ENCODE data around the gene NTHL1. TPM values are rescaled to one million over a fixed set of nuclear protein-coding genes. Genes with fewer than 3 reads are reported as not detected.

The NTHL1 gene
- total RNA-seq, 4 donors from 2014 or later, result 3.5 to 13.6 (median 6.4) TPM

DNA sequence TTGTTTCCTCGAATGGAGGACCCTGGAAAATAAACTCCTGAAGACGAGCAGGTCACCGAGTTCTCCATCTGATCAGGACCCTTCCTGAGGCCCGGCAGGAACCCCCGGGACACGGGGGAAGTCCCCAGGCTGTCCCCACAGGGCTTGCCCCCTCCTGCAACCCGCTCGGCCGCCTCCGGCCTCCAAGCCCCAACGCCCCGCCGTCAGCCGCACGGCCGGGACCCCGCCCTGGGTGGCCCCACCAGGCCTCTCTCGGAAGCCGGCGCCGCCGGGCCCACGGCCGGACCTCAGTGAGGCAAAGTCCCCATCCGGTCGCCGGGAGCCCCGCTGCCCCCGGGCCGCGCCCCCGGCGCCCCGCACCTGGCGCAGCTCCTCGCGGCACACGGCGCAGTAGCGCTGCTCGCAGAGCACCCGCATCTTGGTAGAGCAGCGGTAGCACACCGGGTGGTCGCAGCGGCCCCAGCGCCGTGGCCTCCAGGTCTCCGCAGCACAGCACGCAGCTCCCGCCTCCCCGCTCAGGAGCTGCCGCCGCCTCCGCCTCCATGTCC lies 38.4 kb downstream of the NTHL1 start:
- Histone ChIP-seq H3K9me3 (no peaks in the 10 kb centered on the region), H3K27me3 (no peaks in the 10 kb centered on the region), H3K36me3 (no peaks in the 10 kb centered on the region), H3K4me3 (peak overlapping the region; percentile 63 to 89 (median 77)), H3K27ac (peak overlapping the region; percentile 76 to 99 (median 95)), H3K4me1 (peaks cover 44 to 54% of the 10 kb centered on the region in 2 donors)
- DNase-seq (no peak), ATAC-seq (peak; percentile 33 to 35)
- intact Hi-C loops (cut with DNase I; ENCODE audit: low total_unique reads), result loop anchor here (1.0 to 10.0 kb wide), 3 partner anchors 38 to 526 kb away; partner anchors contain the start of genes CEMP1, PDPK1 and RNPS1
- no peak for TF ChIP-seq POLR2A (IDR thresholded peaks at IDR 0.05)
- TF ChIP-seq, protein P1, sequence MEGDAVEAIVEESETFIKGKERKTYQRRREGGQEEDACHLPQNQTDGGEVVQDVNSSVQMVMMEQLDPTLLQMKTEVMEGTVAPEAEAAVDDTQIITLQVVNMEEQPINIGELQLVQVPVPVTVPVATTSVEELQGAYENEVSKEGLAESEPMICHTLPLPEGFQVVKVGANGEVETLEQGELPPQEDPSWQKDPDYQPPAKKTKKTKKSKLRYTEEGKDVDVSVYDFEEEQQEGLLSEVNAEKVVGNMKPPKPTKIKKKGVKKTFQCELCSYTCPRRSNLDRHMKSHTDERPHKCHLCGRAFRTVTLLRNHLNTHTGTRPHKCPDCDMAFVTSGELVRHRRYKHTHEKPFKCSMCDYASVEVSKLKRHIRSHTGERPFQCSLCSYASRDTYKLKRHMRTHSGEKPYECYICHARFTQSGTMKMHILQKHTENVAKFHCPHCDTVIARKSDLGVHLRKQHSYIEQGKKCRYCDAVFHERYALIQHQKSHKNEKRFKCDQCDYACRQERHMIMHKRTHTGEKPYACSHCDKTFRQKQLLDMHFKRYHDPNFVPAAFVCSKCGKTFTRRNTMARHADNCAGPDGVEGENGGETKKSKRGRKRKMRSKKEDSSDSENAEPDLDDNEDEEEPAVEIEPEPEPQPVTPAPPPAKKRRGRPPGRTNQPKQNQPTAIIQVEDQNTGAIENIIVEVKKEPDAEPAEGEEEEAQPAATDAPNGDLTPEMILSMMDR (IDR thresholded peaks at IDR 0.05 in 4 of 5, conservative IDR thresholded peaks at IDR 0.05 in 1 of 5), result no peak
- in situ Hi-C loops (cut with MboI; ENCODE audit: low sequenced_read_pairs in 4 of 4), result no loop called here

- in situ Hi-C loops (cut with MboI; ENCODE audit: low sequenced_read_pairs in 4 of 4) (no loop called here), intact Hi-C loops (cut with DNase I; ENCODE audit: low total_unique reads) (loop anchor here (1.0 to 10.0 kb wide), 3 partner anchors 37 to 526 kb away; partner anchors contain the start of genes CEMP1, PDPK1 and RNPS1)
- peaks cover 50 to 58% of the 10 kb centered on the region in 2 donors for H3K4me1 ChIP-seq
- H3K27me3 ChIP-seq, result no peaks in the 10 kb centered on the region
- DNase-seq (peak in 1 of 2 donors; percentile 41), ATAC-seq (no peak)
- H3K36me3 ChIP-seq, result no peaks in the 10 kb centered on the region
- no peaks in the 10 kb centered on the region for H3K9me3 ChIP-seq
- TF ChIP-seq, protein P1 (IDR thresholded peaks at IDR 0.05 in 4 of 5, conservative IDR thresholded peaks at IDR 0.05 in 1 of 5), result no peak
- peak in 1 of 2 donors; percentile 34 for TF ChIP-seq POLR2A (IDR thresholded peaks at IDR 0.05)
- H3K4me3 ChIP-seq, result peak overlapping the region; percentile 63 to 89 (median 77)
- peak overlapping the region; percentile 76 to 99 (median 95) for H3K27ac ChIP-seq
Measured at GRCh38 chr16:2008631-2009163, 38.9 kb downstream of the NTHL1 start.

- TF ChIP-seq, protein P1 (IDR thresholded peaks at IDR 0.05 in 4 of 5, conservative IDR thresholded peaks at IDR 0.05 in 1 of 5), result no peak
- no peak for TF ChIP-seq POLR2A (IDR thresholded peaks at IDR 0.05)
- in situ Hi-C loops (cut with MboI; ENCODE audit: low sequenced_read_pairs in 4 of 4) (no loop called here), intact Hi-C loops (cut with DNase I; ENCODE audit: low total_unique reads) (loop anchor here (5.0 to 10.0 kb wide), 2 partner anchors 259 to 527 kb away; partner anchors contain the start of genes CEMP1, PDPK1 and RNPS1)
- Histone ChIP-seq H3K4me1 (peaks cover 52 to 64% of the 10 kb centered on the region in 2 donors), H3K27ac (peak overlapping the region in 2 of 4 donors; percentile 76 to 99), H3K36me3 (peaks cover 0 to 3% of the 10 kb centered on the region in 2 donors), H3K27me3 (no peaks in the 10 kb centered on the region), H3K4me3 (peak overlapping the region in 3 of 4 donors; percentile 63 to 78 (median 76)), H3K9me3 (no peaks in the 10 kb centered on the region)
- peak in 1 of 2 donors; percentile 45 for DNase-seq
- ATAC-seq, result no peak
Measured at GRCh38 chr16:2008009-2008526, 39.6 kb downstream of the NTHL1 start.

DNA sequence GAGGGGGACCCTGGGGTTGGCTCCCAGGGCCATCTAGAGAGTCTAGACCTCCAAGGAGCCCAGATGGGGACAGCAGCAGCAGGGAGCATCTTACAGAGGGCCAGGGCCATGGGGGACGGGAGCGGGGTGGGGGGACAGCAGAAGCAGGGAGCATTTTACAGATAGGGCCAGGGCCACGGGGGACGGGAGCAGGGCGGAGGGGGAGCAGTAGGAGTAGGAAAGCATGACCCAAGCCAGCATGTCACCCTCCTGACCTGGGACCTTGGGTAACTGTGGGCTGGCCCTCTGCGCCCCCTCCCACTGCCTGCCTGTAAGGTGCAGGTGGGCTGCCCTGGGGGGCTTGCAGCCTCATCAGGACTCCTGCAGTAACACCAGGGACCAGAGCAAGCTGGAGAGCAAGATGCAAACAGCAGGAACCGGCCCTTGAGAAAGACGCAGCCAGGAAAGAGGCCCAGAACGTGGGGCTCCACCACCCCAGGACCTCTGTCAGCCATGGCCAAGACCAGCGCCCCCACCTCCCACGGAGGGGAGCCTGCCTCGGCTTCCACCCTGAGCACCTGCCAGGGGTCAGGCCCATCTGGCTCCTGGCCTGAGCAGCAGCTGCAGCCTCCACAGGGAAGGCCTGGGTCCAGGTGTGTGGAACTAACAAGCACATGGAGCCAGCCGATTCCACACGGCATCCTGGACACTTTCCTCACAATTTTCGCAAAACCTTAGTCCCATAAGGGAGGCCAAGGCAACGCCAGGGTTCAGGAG lies 40.4 kb downstream of the NTHL1 start:
- no peaks in the 10 kb centered on the region for H3K27me3 ChIP-seq
- H3K9me3 ChIP-seq, result no peaks in the 10 kb centered on the region
- no peak for TF ChIP-seq POLR2A (IDR thresholded peaks at IDR 0.05)
- TF ChIP-seq, protein P1 (IDR thresholded peaks at IDR 0.05 in 4 of 5, conservative IDR thresholded peaks at IDR 0.05 in 1 of 5), result no peak
- peaks cover 0 to 11% of the 10 kb centered on the region in 2 donors for H3K36me3 ChIP-seq
- in situ Hi-C loops (cut with MboI; ENCODE audit: low sequenced_read_pairs in 4 of 4) (no loop called here), intact Hi-C loops (cut with DNase I; ENCODE audit: low total_unique reads) (loop anchor here (5.0 to 10.0 kb wide), 2 partner anchors 260 to 528 kb away; partner anchors contain the start of genes CEMP1, PDPK1 and RNPS1)
- peak overlapping the region in 1 of 4 donors; percentile 37 for H3K27ac ChIP-seq
- ATAC-seq (no peak), DNase-seq (no peak)
- peak overlapping the region in 2 of 4 donors; percentile 38 to 78 for H3K4me3 ChIP-seq
- H3K4me1 ChIP-seq, result peaks cover 52 to 64% of the 10 kb centered on the region in 2 donors

Data from gastrocnemius medialis (tissue), 4 donors.